GM12891 (cell line): Measurements from ENCODE around the gene SMCO4.
A peak's percentile ranks its signal among the peaks of the same experiment; 100 is the strongest.

Experiments used
- DNase-seq: peaks from one replicate; pipeline ENCODE4 v3.0.0; 2011; ENCODE audit warnings: low spot score; ENCODE audit not compliant: insufficient read length
- FAIRE-seq: peaks from 2 replicates; lab custom pipeline; 2011; peaks lifted over from hg19 to GRCh38; lab: Jason Lieb, UNC
- PAX5 ChIP-seq: IDR thresholded peaks from 2 replicates; pipeline ENCODE4 v1.6.1; 2011; ENCODE audit warnings: low read length, moderate library complexity, mild to moderate bottlenecking; ENCODE audit not compliant: insufficient read depth, severe bottlenecking
- POLR2A ChIP-seq: IDR thresholded peaks from 2 replicates; pipeline ENCODE4 v1.6.1; 2011; ENCODE audit warnings: low read depth, low read length, control low read depth
- POLR2AphosphoS5 ChIP-seq: IDR thresholded peaks from 2 replicates; pipeline ENCODE4 v1.6.1; 2011; ENCODE audit warnings: low read depth, low read length, control low read depth
- POU2F2 ChIP-seq: IDR thresholded peaks from 2 replicates; pipeline ENCODE4 v1.6.1; 2011; ENCODE audit warnings: low read depth, mild to moderate bottlenecking, control low read depth, low read length, moderate library complexity
- SPI1 ChIP-seq: IDR thresholded peaks from 2 replicates; pipeline ENCODE4 v1.6.1; 2011; ENCODE audit warnings: low read depth, low read length, control low read depth
- TAF1 ChIP-seq: IDR thresholded peaks from 2 replicates; pipeline ENCODE4 v1.6.1; 2011; ENCODE audit warnings: low read depth, low read length, control low read depth

Gene SMCO4

GRCh38 chr11:93520726-93521509 is 22.3 kb downstream of the SMCO4 start:
- TF ChIP-seq POU2F2 (no peak), SPI1 (peak; percentile 37; the same call in 1 of the 2 replicates)
- FAIRE-seq (peak; percentile 72), DNase-seq (no peak)

- no peak for TF ChIP-seq POU2F2
- no peak for TF ChIP-seq POLR2A
- no peak for TF ChIP-seq PAX5
- TF ChIP-seq POLR2AphosphoS5 = no peak
- no peak for TF ChIP-seq TAF1
- TF ChIP-seq SPI1 = no peak
- DNase-seq (no peak), FAIRE-seq (peak; percentile 41)
Measured at GRCh38 chr11:93519179-93519578, 24.0 kb downstream of the SMCO4 start.

- no peak for DNase-seq
- TF ChIP-seq POLR2A (no peak), POU2F2 (no peak), SPI1 (no peak), POLR2AphosphoS5 (no peak), TAF1 (no peak), PAX5 (no peak)
- FAIRE-seq = no peak
Measured at GRCh38 chr11:93518081-93518480, 25.1 kb downstream of the SMCO4 start.

- no peak for DNase-seq
- no peak for TF ChIP-seq POLR2AphosphoS5
- no peak for TF ChIP-seq SPI1
- TF ChIP-seq TAF1 = no peak
- no peak for TF ChIP-seq POU2F2
- TF ChIP-seq PAX5 = no peak
- no peak for TF ChIP-seq POLR2A
- no peak for FAIRE-seq
Measured at GRCh38 chr11:93517611-93518010, 25.6 kb downstream of the SMCO4 start.

GRCh38 chr11:93517041-93517440 is 26.1 kb downstream of the SMCO4 start:
- TF ChIP-seq SPI1 = peak; percentile 33; the same call in 1 of the 2 replicates
- no peak for TF ChIP-seq POLR2A
- no peak for TF ChIP-seq TAF1
- no peak for TF ChIP-seq POU2F2
- TF ChIP-seq POLR2AphosphoS5 = no peak
- DNase-seq = no peak
- FAIRE-seq = peak; percentile 70

GRCh38 chr11:93515441-93516025 is 27.7 kb downstream of the SMCO4 start:
- FAIRE-seq (no peak), DNase-seq (no peak)
- TF ChIP-seq TAF1 (no peak), SPI1 (no peak), POLR2AphosphoS5 (no peak), POU2F2 (no peak), PAX5 (no peak), POLR2A (no peak)

- FAIRE-seq = no peak
- no peak for TF ChIP-seq POU2F2
Measured at GRCh38 chr11:93514712-93515111, 28.5 kb downstream of the SMCO4 start.

GRCh38 chr11:93513772-93514171 is 29.4 kb downstream of the SMCO4 start:
- TF ChIP-seq TAF1 = no peak
- no peak for TF ChIP-seq POLR2A
- no peak for TF ChIP-seq POU2F2
- no peak for TF ChIP-seq PAX5
- no peak for TF ChIP-seq SPI1
- no peak for TF ChIP-seq POLR2AphosphoS5
- FAIRE-seq (no peak), DNase-seq (no peak)

More at GRCh38 chr11:93514712-93515111, 28.5 kb downstream of the SMCO4 start:
- DNase-seq = no peak

- DNase-seq (no peak), FAIRE-seq (peak; percentile 20)
- TF ChIP-seq POU2F2 = no peak
- TF ChIP-seq SPI1 = peak; percentile 99
Measured at GRCh38 chr11:93512949-93513667, 30.1 kb downstream of the SMCO4 start.
